Activated CD4-positive, alpha-beta memory T cell treated with anti-CD3 and anti-CD28 coated beads for 36 hours (primary cell): ENCODE measurements around the gene KHDRBS2. TPM values are rescaled to one million over a fixed set of nuclear protein-coding genes. Genes with fewer than 3 reads are reported as not detected.

Experiments used
- CTCF ChIA-PET: fragments of 350-600 bp; sonication (Branson Sonifier 250); formaldehyde crosslinking; loops from one replicate; lab custom pipeline; 2021; ENCODE audit warnings: antibody characterized with exemption, inconsistent platforms; lab: Charles Lee
- POLR2A ChIA-PET: fragments of 350-600 bp; sonication (Branson Sonifier 250); formaldehyde crosslinking; loops from one replicate; lab custom pipeline; 2021; ENCODE audit warnings: antibody characterized with exemption; lab: Charles Lee
- DNase-seq: peaks from one replicate; pipeline ENCODE4 v3.0.0-alpha.2; 2020
- H3K27ac Mint-ChIP-seq: one replicate; pipeline ENCODE4 v1.8.0; 2021; ENCODE audit warnings: mixed read lengths
- H3K27me3 Mint-ChIP-seq: one replicate; pipeline ENCODE4 v1.8.0; 2021; ENCODE audit warnings: mixed read lengths
- H3K36me3 Mint-ChIP-seq: one replicate; pipeline ENCODE4 v1.8.0; 2021; ENCODE audit warnings: mixed read lengths
- H3K4me1 Mint-ChIP-seq: one replicate; pipeline ENCODE4 v1.8.0; 2021; ENCODE audit warnings: low read depth, mixed read lengths
- H3K4me3 Mint-ChIP-seq: one replicate; pipeline ENCODE4 v1.8.0; 2021; ENCODE audit warnings: mild to moderate bottlenecking, mixed read lengths
- H3K9me3 Mint-ChIP-seq: one replicate; pipeline ENCODE4 v1.8.0; 2021; ENCODE audit warnings: mixed read lengths
- intact Hi-C: fragments of 100-400 bp; cut with micrococcal nuclease; formaldehyde crosslinking; loops from one replicate; pipeline ENCODE4 v1.15.1; 2023
- total RNA-seq, 2 experiments: library from RNA; stranded (reverse); gene quantifications; one replicate each; pipeline ENCODE4 v1.2.3, GENCODE V29; 2021

Gene KHDRBS2
- total RNA-seq, 2 experiments from 2014 or later = not detected

- POLR2A ChIA-PET = no interaction called here
- no peaks in the 10 kb centered on the region for H3K4me1 Mint-ChIP-seq
- H3K4me3 Mint-ChIP-seq = no peak overlapping the region
- intact Hi-C loops = no loop called here
- no peaks in the 10 kb centered on the region for H3K27me3 Mint-ChIP-seq
- H3K9me3 Mint-ChIP-seq = peaks cover 16% of the 10 kb centered on the region
- no peaks in the 10 kb centered on the region for H3K36me3 Mint-ChIP-seq
- H3K27ac Mint-ChIP-seq = no peak overlapping the region
- DNase-seq = no peak
- CTCF ChIA-PET = no interaction called here
Measured at GRCh38 chr6:62059901-62060300, 226.1 kb downstream of the KHDRBS2 start.

GRCh38 chr6:62057300-62057699 lies 228.7 kb downstream of the KHDRBS2 start:
- Mint-ChIP-seq H3K4me3 (no peak overlapping the region), H3K9me3 (peaks cover 18% of the 10 kb centered on the region), H3K4me1 (no peaks in the 10 kb centered on the region), H3K27me3 (no peaks in the 10 kb centered on the region), H3K27ac (no peak overlapping the region), H3K36me3 (no peaks in the 10 kb centered on the region)
- ChIA-PET CTCF (no interaction called here), POLR2A (no interaction called here)
- no peak for DNase-seq
- intact Hi-C loops = no loop called here

GRCh38 chr6:62045502-62045901 lies 240.5 kb downstream of the KHDRBS2 start:
- no peak overlapping the region for H3K4me3 Mint-ChIP-seq
- no peak for DNase-seq
- H3K4me1 Mint-ChIP-seq = no peaks in the 10 kb centered on the region
- peaks cover 14% of the 10 kb centered on the region for H3K9me3 Mint-ChIP-seq
- intact Hi-C loops = no loop called here
- CTCF ChIA-PET = no interaction called here
- POLR2A ChIA-PET = no interaction called here
- no peaks in the 10 kb centered on the region for H3K36me3 Mint-ChIP-seq
- no peak overlapping the region for H3K27ac Mint-ChIP-seq
- no peaks in the 10 kb centered on the region for H3K27me3 Mint-ChIP-seq

GRCh38 chr6:62043084-62043483 lies 242.9 kb downstream of the KHDRBS2 start:
- Mint-ChIP-seq H3K27me3 (no peaks in the 10 kb centered on the region), H3K27ac (no peak overlapping the region)

GRCh38 chr6:62042429-62042828 lies 243.6 kb downstream of the KHDRBS2 start:
- no peak for DNase-seq
- H3K4me1 Mint-ChIP-seq = no peaks in the 10 kb centered on the region
- CTCF ChIA-PET = no interaction called here
- H3K27me3 Mint-ChIP-seq = no peaks in the 10 kb centered on the region
- POLR2A ChIA-PET = no interaction called here
- H3K36me3 Mint-ChIP-seq = no peaks in the 10 kb centered on the region
- H3K9me3 Mint-ChIP-seq = peaks cover 9% of the 10 kb centered on the region
- H3K27ac Mint-ChIP-seq = no peak overlapping the region
- intact Hi-C loops = no loop called here
- H3K4me3 Mint-ChIP-seq = no peak overlapping the region

More at GRCh38 chr6:62043084-62043483, 242.9 kb downstream of the KHDRBS2 start:
- intact Hi-C loops = no loop called here
- ChIA-PET CTCF (no interaction called here), POLR2A (no interaction called here)
- DNase-seq = no peak
- Mint-ChIP-seq H3K4me1 (no peaks in the 10 kb centered on the region), H3K9me3 (peaks cover 9% of the 10 kb centered on the region), H3K36me3 (no peaks in the 10 kb centered on the region), H3K4me3 (no peak overlapping the region)

GRCh38 chr6:62039605-62040004 lies 246.4 kb downstream of the KHDRBS2 start:
- no peak overlapping the region for H3K4me3 Mint-ChIP-seq
- H3K27me3 Mint-ChIP-seq = no peaks in the 10 kb centered on the region
- no peaks in the 10 kb centered on the region for H3K4me1 Mint-ChIP-seq
- intact Hi-C loops = no loop called here
- DNase-seq = no peak
- CTCF ChIA-PET = no interaction called here
- POLR2A ChIA-PET = no interaction called here
- no peaks in the 10 kb centered on the region for H3K36me3 Mint-ChIP-seq
- H3K27ac Mint-ChIP-seq = no peak overlapping the region
- peaks cover 19% of the 10 kb centered on the region for H3K9me3 Mint-ChIP-seq

GRCh38 chr6:62037445-62037844 lies 248.6 kb downstream of the KHDRBS2 start:
- Mint-ChIP-seq H3K36me3 (no peaks in the 10 kb centered on the region), H3K27me3 (no peaks in the 10 kb centered on the region)
- intact Hi-C loops = no loop called here

GRCh38 chr6:62035952-62036351 lies 250.1 kb downstream of the KHDRBS2 start:
- H3K27ac Mint-ChIP-seq = no peak overlapping the region
- H3K4me3 Mint-ChIP-seq = no peak overlapping the region
- no peaks in the 10 kb centered on the region for H3K4me1 Mint-ChIP-seq
- intact Hi-C loops = no loop called here
- DNase-seq = no peak
- H3K36me3 Mint-ChIP-seq = no peaks in the 10 kb centered on the region
- ChIA-PET CTCF (no interaction called here), POLR2A (no interaction called here)
- peaks cover 31% of the 10 kb centered on the region for H3K9me3 Mint-ChIP-seq
- no peaks in the 10 kb centered on the region for H3K27me3 Mint-ChIP-seq

More at GRCh38 chr6:62037445-62037844, 248.6 kb downstream of the KHDRBS2 start:
- H3K4me1 Mint-ChIP-seq = no peaks in the 10 kb centered on the region
- H3K4me3 Mint-ChIP-seq = no peak overlapping the region
- no peak overlapping the region for H3K27ac Mint-ChIP-seq
- H3K9me3 Mint-ChIP-seq = peaks cover 35% of the 10 kb centered on the region
- ChIA-PET POLR2A (no interaction called here), CTCF (no interaction called here)
- no peak for DNase-seq

- Mint-ChIP-seq H3K27me3 (no peaks in the 10 kb centered on the region), H3K4me1 (no peaks in the 10 kb centered on the region), H3K36me3 (no peaks in the 10 kb centered on the region)
Measured at GRCh38 chr6:62013719-62014118, 272.3 kb downstream of the KHDRBS2 start.

GRCh38 chr6:62009445-62009844 lies 276.6 kb downstream of the KHDRBS2 start:
- no peak overlapping the region for H3K4me3 Mint-ChIP-seq
- no peak overlapping the region for H3K27ac Mint-ChIP-seq
- no peak for DNase-seq
- ChIA-PET CTCF (no interaction called here), POLR2A (no interaction called here)
- intact Hi-C loops = no loop called here
- H3K4me1 Mint-ChIP-seq = no peaks in the 10 kb centered on the region
- peaks cover 20% of the 10 kb centered on the region for H3K9me3 Mint-ChIP-seq
- H3K36me3 Mint-ChIP-seq = no peaks in the 10 kb centered on the region
- H3K27me3 Mint-ChIP-seq = no peaks in the 10 kb centered on the region

More at GRCh38 chr6:62013719-62014118, 272.3 kb downstream of the KHDRBS2 start:
- intact Hi-C loops = no loop called here
- no peak overlapping the region for H3K4me3 Mint-ChIP-seq
- peaks cover 15% of the 10 kb centered on the region for H3K9me3 Mint-ChIP-seq
- no peak for DNase-seq
- POLR2A ChIA-PET = no interaction called here
- no peak overlapping the region for H3K27ac Mint-ChIP-seq
- CTCF ChIA-PET = no interaction called here

GRCh38 chr6:61989616-61990015 lies 296.4 kb downstream of the KHDRBS2 start:
- Mint-ChIP-seq H3K27me3 (no peaks in the 10 kb centered on the region), H3K4me3 (no peak overlapping the region), H3K4me1 (no peaks in the 10 kb centered on the region), H3K27ac (no peak overlapping the region), H3K9me3 (peaks cover 23% of the 10 kb centered on the region), H3K36me3 (no peaks in the 10 kb centered on the region)
- DNase-seq = no peak
- ChIA-PET POLR2A (no interaction called here), CTCF (no interaction called here)
- intact Hi-C loops = no loop called here

- Mint-ChIP-seq H3K27me3 (no peaks in the 10 kb centered on the region), H3K4me1 (no peaks in the 10 kb centered on the region), H3K9me3 (peaks cover 7% of the 10 kb centered on the region), H3K4me3 (no peak overlapping the region), H3K36me3 (no peaks in the 10 kb centered on the region), H3K27ac (no peak overlapping the region)
- intact Hi-C loops = no loop called here
- POLR2A ChIA-PET = no interaction called here
- DNase-seq = no peak
- CTCF ChIA-PET = no interaction called here
Measured at GRCh38 chr6:61980622-61981021, 305.4 kb downstream of the KHDRBS2 start.

- ChIA-PET CTCF (no interaction called here), POLR2A (no interaction called here)
- H3K4me3 Mint-ChIP-seq = no peak overlapping the region
- peaks cover 10% of the 10 kb centered on the region for H3K9me3 Mint-ChIP-seq
- no peaks in the 10 kb centered on the region for H3K27me3 Mint-ChIP-seq
- no peaks in the 10 kb centered on the region for H3K36me3 Mint-ChIP-seq
- intact Hi-C loops = no loop called here
- H3K27ac Mint-ChIP-seq = no peak overlapping the region
- H3K4me1 Mint-ChIP-seq = no peaks in the 10 kb centered on the region
- no peak for DNase-seq
Measured at GRCh38 chr6:61977947-61978346, 308.1 kb downstream of the KHDRBS2 start.
